GM19455 (cell line): ENCODE results near the gene NPIPA5.
"Not testable (repeated sequence)": the region's sequence is repeated elsewhere in the genome, so short reads cannot be mapped to it uniquely, and the experiment has no call there.

Source experiments
- ATAC-seq: cut with Tn5 transposase; IDR thresholded peaks from one replicate; pipeline ENCODE4 v1.9.1; 2021; ENCODE audit not compliant: unreplicated experiment

The NPIPA5 gene

DNA sequence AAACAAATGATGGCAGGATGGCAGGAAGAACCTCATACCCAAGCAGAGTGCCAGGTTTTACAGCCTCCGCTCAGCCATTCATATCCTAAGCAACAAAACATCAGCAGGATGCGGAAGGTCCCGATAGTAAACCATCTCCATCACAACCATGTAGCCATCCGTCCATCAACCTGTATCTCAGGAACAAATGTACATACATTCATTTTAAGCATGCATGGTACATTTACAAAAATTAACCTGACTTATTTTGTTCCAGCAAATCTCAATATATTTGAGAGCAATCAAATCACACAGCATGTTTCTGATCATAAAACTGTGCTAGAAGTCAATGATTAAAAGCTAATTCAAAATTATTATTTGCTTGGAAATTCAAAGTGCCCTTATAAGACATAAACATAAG is at the start of gene NPIPA5:
NPIPA5 (minus strand) TSS at position 101 of the 400 bp plus-strand sequence; CDS start at position 101, 0 bp downstream.
- not testable (repeated sequence) for ATAC-seq

GRCh38 chr16:15427648-15428239 is 49.6 kb upstream of the NPIPA5 start:
- ATAC-seq: no peak

DNA sequence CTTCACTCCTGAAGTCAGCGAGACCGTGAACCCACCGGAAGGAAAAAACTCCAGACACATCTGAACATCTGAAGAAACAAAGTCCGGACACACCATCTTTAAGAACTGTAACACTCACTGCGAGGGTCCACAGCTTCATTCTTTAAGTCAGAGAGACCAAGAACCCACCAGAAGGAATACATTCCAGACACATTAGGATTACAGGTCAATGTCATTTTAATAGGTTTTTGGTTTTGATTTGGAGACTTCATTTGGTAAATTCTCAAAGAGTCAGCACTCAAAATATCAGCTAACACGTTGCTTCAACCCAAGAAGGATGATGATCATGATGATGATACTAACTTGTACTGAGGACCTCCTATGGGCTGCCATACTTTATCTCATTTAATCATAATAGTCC is 48.7 kb upstream of the NPIPA5 start:
- no peak for ATAC-seq

DNA sequence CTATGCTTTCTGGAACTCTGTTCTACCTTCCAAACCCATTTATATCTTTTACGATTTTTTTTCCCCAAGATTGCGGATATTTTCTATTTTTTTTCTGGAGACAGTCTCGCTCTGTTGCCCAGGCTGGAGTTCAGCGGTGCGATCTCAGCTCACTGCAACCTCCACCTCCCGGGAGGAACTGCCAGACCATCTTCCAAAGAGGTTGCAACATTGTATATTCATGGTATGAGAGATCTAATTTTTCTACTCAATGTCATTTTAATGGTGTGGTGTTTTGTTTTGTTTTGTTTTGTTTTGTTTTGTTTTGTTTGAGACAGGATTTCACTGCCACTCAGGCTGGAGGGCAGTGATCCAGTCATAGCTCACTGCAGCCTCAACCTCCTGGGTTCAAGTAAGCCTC is 47.8 kb upstream of the NPIPA5 start:
- no peak for ATAC-seq

GRCh38 chr16:15422222-15422621 is 44.1 kb upstream of the NPIPA5 start:
- no peak for ATAC-seq

- ATAC-seq: not testable (repeated sequence)
Measured at GRCh38 chr16:15421696-15422095, 43.6 kb upstream of the NPIPA5 start.

GRCh38 chr16:15418206-15418605 is 40.1 kb upstream of the NPIPA5 start:
- no peak for ATAC-seq

DNA sequence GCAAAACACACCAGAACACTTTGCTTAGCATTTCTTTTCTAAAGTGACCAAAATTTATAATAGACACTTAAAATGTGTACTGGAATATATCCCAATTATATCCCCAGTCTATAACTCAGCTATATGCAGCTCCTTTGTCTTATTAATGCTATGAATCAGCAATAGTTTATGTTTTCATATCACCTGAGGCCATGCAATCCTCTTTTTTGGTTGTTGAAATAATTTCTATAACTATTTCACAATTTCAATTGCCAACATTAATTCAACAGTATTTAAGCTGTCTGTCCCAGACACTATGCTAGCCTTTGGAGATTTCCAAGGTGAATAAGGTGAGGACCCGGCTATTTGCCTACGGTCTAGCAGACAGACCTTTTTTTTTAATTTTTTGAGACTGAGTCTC is 39.1 kb upstream of the NPIPA5 start:
- no peak for ATAC-seq

GRCh38 chr16:15415511-15415985 is 37.5 kb upstream of the NPIPA5 start:
- ATAC-seq: no peak

DNA sequence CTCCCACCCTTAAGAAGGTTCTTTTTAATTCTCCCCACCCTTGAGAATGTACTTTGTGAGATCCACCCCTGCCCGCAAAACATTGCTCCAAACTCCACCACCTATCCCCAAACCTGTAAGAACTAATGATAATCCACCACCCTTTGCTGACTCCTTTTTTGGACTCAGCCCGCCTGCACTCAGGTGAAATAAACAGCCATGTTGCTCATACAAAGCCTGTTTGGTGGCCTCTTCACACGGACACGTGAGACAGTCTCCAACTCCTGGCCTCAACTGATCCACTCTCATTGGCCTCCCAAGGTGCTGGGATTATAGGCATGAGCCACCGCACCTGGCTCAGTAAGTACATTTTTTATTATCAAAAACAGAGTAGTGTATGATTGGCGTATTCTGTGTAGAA is 31.4 kb upstream of the NPIPA5 start:
- not testable (repeated sequence) for ATAC-seq

- not testable (repeated sequence) for ATAC-seq
Measured at GRCh38 chr16:15407756-15408155, 29.7 kb upstream of the NPIPA5 start.

DNA sequence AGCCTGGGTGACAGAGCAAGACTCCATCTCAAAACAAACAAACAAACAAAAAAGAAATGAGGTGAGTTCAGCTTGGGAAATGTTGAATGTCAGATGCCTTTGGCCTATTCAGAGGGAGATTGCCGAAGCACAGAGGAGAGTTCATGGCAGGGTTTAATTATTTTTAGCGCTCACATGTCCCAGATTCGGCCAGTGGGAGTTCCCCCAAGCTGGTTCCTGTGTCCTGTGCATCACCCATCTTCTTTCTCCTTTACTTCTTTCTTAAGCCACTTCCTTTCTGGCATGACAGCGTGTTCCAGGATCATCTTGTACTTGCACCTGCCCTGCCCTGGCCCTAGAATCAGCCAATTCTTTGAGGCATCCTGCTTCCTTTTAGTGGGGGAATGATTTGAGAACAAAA is 26.7 kb upstream of the NPIPA5 start:
- no peak for ATAC-seq

- not testable (repeated sequence) for ATAC-seq
Measured at GRCh38 chr16:15404091-15404490, 26.0 kb upstream of the NPIPA5 start.

DNA sequence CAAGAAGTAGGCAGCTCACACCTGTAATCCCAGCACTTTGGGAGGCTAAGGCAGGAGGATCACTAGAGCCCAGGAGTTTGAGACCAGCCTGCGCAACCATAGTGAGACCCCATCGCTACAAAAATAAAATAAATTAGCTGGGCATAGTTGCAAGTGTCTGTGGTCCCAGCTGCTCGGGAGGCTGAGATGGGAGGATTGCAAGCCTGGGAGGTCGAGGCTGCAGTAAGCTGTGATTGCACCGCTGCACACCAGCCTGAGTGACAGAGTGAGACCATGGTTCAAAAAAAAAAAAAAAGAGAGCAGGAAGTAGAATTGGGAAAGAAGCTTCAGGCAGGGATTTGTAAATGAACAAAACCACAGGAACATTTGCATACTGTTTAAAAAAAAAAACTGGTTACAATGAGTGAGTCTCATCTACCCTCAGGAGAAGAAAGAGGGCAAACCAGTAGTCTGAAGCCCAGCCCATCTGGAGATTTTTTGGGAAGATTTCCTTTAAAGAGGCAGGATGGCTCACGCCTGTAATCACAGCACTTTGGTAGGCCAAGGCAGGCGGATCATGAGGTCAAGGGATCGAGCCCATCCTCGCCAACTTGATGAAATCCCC is 25.4 kb upstream of the NPIPA5 start:
- ATAC-seq: no peak

DNA sequence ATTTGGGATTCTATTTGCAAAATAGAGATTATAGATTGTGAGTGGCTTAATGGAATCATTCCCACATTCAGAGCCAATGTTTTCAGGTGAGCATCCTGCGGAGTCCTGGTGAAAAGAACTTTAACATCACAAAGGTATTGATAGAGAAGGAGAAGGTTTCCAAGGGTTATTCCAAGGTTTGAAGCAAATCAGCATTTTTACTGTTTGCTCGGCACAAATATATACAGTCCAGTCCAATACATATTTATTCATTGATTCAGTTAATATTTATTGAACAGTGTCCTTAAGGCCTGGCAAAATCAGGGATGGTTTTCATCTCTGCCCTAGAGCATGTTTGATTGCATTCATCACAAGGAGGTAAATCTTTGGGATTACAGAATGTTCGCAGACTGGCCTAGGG is 23.9 kb upstream of the NPIPA5 start:
- no peak for ATAC-seq

GRCh38 chr16:15400314-15400713 is 22.2 kb upstream of the NPIPA5 start:
- ATAC-seq: not testable (repeated sequence)

DNA sequence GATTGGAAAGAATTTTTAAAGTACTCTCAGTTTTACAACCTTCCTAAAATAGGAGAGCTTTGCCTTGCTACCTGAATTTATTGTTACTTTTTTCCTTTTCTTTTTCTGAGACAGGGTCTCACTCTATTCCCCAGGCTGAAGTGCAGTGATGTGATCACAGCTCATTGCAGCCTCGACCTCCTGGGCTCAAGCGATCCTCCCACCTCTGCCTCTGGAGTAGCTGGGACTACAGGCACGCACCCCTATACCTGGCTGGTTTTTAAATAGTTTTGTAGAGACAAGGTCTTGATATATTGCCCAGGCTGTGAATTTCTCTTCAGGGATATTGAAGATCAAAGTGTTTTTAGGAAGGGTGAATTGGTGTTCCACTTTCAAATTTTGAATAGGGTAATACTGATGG is 21.2 kb upstream of the NPIPA5 start:
- no peak for ATAC-seq

- ATAC-seq: no peak
Measured at GRCh38 chr16:15398618-15399316, 20.7 kb upstream of the NPIPA5 start.

- no peak for ATAC-seq
Measured at GRCh38 chr16:15396948-15397594, 19.0 kb upstream of the NPIPA5 start.

DNA sequence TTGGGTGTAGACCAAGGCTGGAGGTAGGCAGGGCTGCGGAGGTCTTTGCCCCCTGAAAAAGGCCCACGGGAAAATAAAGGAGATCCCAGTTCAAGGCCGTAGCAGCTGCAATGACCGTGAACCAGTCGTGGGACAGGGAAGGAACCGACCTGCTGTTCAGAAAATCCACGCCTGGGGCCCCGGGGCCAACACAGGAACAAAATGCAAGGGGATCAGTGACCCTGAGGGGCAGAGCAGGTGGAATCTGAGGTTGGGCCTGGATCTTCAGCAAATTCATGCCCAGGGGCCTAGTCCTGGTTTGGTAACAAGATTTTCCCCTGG is 18.4 kb upstream of the NPIPA5 start:
- not testable (repeated sequence) for ATAC-seq

DNA sequence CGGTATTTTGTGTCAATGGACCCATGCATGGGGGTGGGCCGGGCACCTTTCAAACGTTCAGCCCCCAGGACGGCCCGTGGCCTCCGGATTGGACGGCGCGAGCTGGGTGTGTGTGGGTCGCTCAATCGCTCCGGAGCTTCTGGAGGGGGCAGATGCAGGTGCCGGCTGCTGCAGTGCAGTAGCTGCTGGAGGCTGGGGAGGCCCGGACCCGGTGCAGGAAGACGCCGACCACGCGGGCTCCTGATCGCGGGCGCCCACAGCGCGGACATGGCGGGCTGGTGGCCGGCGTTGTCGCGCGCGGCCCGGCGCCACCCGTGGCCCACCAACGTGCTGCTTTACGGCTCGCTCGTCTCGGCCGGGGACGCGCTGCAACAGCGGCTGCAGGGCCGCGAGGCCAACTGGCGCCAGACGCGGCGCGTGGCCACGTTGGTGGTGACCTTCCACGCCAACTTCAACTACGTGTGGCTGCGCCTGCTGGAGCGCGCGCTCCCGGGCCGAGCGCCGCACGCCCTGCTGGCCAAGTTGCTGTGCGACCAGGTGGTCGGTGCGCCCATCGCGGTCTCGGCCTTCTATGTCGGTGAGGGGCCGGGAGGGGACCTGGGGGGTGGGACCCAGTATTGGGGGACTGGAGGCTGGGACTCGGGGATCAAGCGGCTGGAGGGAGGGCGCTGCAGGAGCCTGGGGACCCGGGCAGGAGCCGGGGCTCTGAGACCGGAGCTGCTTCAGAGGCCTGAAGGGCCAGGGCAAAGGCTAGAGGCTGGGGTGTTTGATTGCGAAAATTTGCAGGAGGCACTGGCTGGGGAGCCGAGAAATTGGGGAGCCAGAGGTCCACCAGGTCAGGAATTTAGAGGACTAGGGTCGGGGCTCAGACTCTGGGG is 17.8 kb upstream of the NPIPA5 start, which contains the start of gene MPV17L:
MPV17L (plus strand) TSS at position 124 of the 878 bp plus-strand sequence; CDS start at position 268, 144 bp downstream.
- ATAC-seq: not testable (repeated sequence)
